ENCODE measurements around the gene PDE10A. TPM values are rescaled to one million over a fixed set of nuclear protein-coding genes. Genes with fewer than 3 reads are reported as not detected.

PDE10A gene
- total and polyA plus RNA-seq, 9 donors: 5.9 to 344 (median 88.7) TPM

DNA sequence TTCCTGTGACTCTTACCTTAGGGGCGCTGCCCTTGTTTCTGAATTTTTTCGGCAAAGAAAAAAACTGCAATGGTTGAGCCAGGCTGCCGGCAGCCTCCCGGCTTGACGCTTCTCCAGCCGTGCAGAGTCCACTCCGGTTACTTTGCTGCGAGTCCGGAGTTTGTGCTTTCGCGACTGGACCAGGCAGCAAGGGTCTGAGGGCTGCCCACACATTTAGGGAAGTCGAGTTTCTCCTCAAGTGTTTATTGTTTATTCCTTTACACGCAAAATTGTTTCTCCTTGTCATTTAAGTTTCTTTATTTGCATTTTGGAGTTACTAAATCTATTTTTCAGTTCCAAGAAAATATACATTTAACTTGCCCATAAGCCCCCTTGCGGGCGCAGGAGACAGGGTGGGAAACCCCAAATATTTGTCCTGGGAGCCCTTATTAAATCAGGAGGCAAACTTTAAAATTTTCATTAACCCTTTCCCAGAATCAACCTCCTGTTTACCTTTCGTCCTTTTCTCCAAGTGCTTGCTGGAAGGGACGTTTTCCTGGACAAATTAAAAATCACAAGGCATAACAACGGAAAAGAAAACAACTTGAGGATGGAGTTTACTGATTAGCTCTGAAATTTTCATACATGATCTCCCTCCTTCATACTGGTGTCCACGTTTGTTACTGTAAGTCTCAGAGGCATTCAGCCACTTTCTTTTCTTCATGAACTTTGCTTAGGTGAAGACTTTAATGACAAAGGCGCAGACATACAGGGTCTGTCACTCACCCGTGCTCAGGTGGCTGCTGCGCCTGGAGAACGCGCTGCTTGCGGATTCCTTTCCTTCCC is 1.7 kb upstream of the PDE10A start:
- Histone ChIP-seq H3K27ac (no peak overlapping the region), H3K4me3 (no peak overlapping the region), H3K27me3 (no peaks in the 10 kb centered on the region), H3K9me3 (no peaks in the 10 kb centered on the region), H3K36me3 (no peaks in the 10 kb centered on the region), H3K4me1 (ENCODE audit: insufficient read depth) (peaks cover 13% of the 10 kb centered on the region)
- no peak for DNase-seq
- WGBS, 3 donors: 20 to 28% (median 23%) methylated on average over 25 of the region's 25 CpGs
- no peak for TF ChIP-seq POLR2A (IDR thresholded peaks at IDR 0.05)
- no peak for TF ChIP-seq EP300 (IDR thresholded peaks at IDR 0.05)
- TF ChIP-seq CTCF (IDR thresholded peaks at IDR 0.05): peak in 1 of 3 donors; percentile 16
- intact Hi-C loops (cut with DNase I): no loop called here

GRCh38 chr6:165663736-165664558 is 906 bp upstream of the PDE10A start:
- Histone ChIP-seq H3K9me3 (no peaks in the 10 kb centered on the region), H3K4me3 (peak overlapping the region; percentile 44), H3K36me3 (no peaks in the 10 kb centered on the region), H3K27me3 (no peaks in the 10 kb centered on the region), H3K27ac (no peak overlapping the region), H3K4me1 (ENCODE audit: insufficient read depth) (peaks cover 13% of the 10 kb centered on the region)
- WGBS, 3 donors: 2 to 4% (median 2%) methylated on average over 27 to 48 of the region's 48 CpGs
- peak in 3 of 5 donors; percentile 27 to 51 (median 28) for DNase-seq
- intact Hi-C loops (cut with DNase I): no loop called here
- no peak for TF ChIP-seq EP300 (IDR thresholded peaks at IDR 0.05)

DNA sequence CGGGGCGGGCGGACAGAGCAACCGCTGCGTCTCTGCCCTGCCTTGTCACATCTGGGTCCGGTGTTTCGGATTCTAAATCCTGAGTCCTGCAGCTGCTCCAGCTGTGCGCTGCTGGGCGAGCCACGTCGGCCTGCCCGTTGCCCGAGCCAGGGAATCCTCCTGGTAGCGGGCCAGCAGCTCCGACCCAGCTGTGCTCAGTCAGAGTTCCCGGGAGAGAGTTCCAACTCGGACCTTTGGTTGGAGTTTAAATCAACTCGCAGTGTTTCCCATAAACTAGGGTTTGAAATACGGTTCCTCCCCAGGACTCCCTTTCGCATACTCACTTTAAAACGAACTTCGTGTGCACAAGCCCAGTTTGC is 315 bp upstream of the PDE10A start:
- Histone ChIP-seq H3K9me3 (no peaks in the 10 kb centered on the region), H3K27me3 (no peaks in the 10 kb centered on the region), H3K4me1 (ENCODE audit: insufficient read depth) (peaks cover 13% of the 10 kb centered on the region), H3K36me3 (no peaks in the 10 kb centered on the region), H3K27ac (peak overlapping the region in 1 of 2 donors; percentile 46), H3K4me3 (peak overlapping the region; percentile 44)
- peak; percentile 45 to 80 (median 63) for DNase-seq
- WGBS, 3 donors: 0 to 1% (median 0%) methylated on average over 16 to 22 of the region's 22 CpGs
- intact Hi-C loops (cut with DNase I): no loop called here
- TF ChIP-seq POLR2A (IDR thresholded peaks at IDR 0.05): peak; percentile 13
- TF ChIP-seq CTCF (IDR thresholded peaks at IDR 0.05): no peak
- TF ChIP-seq EP300 (IDR thresholded peaks at IDR 0.05): no peak

GRCh38 chr6:165662041-165662748 is 846 bp downstream of the PDE10A start:
- H3K9me3 ChIP-seq: no peaks in the 10 kb centered on the region
- peak overlapping the region; percentile 51 for H3K4me3 ChIP-seq
- 0 to 1% (median 1%) methylated on average over 47 to 98 of the region's 100 CpGs for WGBS, 3 donors
- peak in 3 of 5 donors; percentile 34 to 57 (median 46) for DNase-seq
- H3K27ac ChIP-seq: peak overlapping the region; percentile 42 to 46
- no peaks in the 10 kb centered on the region for H3K27me3 ChIP-seq
- no peaks in the 10 kb centered on the region for H3K36me3 ChIP-seq
- peaks cover 13% of the 10 kb centered on the region for H3K4me1 ChIP-seq (ENCODE audit: insufficient read depth)
- intact Hi-C loops (cut with DNase I): no loop called here
- TF ChIP-seq POLR2A (IDR thresholded peaks at IDR 0.05) (no peak), CTCF (IDR thresholded peaks at IDR 0.05) (no peak), EP300 (IDR thresholded peaks at IDR 0.05) (no peak)

All from ovary (tissue), 9 donors.